ENCODE data around the gene C1orf56.

C1orf56 gene

GRCh38 chr1:151047591-151047924, at the start of gene C1orf56:
TSS of gene C1orf56 (plus strand) at chr1:151047751. CDS start at chr1:151047848, 97 bp downstream.
- DNase-seq (ENCODE audit: low spot score), result peak; percentile 92

DNA sequence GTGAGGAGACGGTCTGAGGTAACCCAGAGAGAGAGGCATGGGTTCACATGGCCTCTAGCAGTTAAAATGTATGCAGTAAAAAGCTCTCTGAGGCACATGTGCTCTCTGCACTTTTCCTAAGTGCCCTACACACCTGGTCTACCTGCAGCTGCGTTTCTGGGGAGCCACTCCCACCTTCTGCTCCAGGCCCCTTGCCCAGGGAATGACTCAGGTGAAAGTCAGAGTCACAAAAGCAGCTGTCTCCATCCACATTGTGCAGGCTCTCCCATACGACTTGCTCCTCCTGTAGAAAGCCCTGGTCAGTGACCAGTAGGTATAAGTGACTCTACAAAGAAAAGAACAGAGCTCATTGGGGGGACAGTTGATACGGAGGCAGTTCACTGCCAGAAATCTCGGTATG, 49.6 kb upstream of the C1orf56 start:
- DNase-seq (ENCODE audit: low spot score), result no peak

GRCh38 chr1:150999051-150999674, 48.4 kb upstream of the C1orf56 start:
- DNase-seq (ENCODE audit: low spot score), result no peak

- DNase-seq (ENCODE audit: low spot score), result no peak
These were observed 47.6 kb upstream of the C1orf56 start for GRCh38 chr1:150999926-151000325.

DNA sequence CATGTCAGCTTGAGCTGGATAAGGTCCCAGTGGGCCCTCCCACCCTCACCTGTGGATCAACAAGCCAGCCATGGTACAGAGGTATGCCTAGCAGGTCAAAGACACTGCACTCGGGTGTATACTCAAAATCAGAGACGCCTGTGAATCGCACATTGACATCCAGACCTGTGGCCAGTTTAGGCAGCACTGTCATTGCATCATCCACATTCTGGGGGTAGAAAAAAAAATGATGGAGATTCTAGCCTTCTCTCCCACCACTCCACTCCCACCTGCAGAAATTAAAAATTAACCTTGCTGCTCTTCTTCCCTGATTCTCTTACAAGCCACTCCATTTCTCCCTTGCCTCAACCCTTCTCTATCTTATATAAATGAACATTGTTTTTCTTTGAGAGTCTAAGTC, 47.1 kb upstream of the C1orf56 start:
- no peak for DNase-seq (ENCODE audit: low spot score)

DNA sequence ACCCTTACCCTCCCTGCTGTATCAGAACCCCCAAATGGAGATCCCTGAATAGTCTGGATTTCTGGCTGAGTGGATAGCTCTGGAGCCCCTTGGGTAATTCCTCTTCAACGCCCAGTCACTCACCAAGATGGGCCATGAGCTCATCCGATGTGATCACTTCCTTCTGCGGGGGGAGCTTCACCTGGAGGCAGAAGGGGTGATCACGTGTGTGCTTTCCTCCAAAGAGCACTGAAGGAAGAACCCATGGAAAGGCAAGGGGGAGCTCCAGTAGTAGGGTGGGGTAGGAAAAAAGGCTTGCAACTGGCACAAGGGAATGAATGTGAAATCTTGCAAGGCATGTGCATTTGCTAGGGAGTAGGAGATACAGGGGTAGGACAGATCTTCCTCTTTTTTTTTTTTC, 45.9 kb upstream of the C1orf56 start:
- no peak for DNase-seq (ENCODE audit: low spot score)

DNA sequence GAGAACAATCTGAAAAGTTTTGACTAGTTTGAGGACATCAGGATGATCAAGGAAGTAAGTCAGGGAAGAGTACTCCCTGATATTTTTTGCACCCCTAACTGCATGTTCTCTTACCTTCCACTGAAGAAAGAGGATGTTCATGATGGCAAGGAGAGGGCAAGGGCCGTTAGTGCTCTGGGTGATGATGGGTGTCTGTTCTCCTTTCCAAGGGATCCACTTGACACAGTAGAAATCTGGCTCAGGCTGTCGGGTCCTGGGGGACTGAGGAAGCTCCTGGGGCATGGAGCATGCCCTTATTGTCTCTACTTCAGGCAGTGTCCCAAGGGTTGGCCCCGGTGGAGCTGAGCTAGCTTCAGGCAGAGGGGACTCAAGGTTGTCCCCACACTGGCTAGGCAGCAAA, 45.5 kb upstream of the C1orf56 start:
- no peak for DNase-seq (ENCODE audit: low spot score)

- DNase-seq (ENCODE audit: low spot score), result no peak
These were observed 44.9 kb upstream of the C1orf56 start for GRCh38 chr1:151002611-151003010.

GRCh38 chr1:151003180-151003579, 44.4 kb upstream of the C1orf56 start:
- no peak for DNase-seq (ENCODE audit: low spot score)

DNA sequence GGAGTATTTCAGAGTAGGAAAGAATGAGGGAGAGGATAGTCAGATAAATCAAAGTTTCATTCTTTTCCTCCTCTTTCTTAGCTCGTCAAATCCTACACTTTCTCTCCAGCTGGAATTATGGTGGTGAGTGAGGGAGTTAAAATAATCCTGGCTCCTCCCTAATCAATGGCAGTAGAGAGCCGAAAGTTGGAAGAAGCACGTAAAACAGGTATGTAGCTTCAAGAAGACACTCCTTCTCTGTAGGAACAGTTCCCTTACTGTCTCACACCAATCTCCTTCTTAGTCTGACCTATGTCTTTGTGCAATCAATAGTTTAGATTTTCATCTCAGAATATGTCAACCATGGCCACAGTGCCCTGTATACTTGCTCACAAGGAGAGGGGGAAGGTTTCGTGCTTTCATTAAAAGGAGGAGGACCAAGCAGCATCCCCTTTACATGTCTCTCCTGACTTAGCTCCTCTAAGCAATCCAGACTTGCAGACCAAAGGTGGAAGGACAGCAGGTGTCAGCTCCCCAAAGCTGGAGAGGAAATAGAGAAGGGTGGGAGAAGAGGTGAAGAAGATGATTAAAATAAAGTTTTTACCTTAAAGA, 41.7 kb upstream of the C1orf56 start:
- no peak for DNase-seq (ENCODE audit: low spot score)

DNA sequence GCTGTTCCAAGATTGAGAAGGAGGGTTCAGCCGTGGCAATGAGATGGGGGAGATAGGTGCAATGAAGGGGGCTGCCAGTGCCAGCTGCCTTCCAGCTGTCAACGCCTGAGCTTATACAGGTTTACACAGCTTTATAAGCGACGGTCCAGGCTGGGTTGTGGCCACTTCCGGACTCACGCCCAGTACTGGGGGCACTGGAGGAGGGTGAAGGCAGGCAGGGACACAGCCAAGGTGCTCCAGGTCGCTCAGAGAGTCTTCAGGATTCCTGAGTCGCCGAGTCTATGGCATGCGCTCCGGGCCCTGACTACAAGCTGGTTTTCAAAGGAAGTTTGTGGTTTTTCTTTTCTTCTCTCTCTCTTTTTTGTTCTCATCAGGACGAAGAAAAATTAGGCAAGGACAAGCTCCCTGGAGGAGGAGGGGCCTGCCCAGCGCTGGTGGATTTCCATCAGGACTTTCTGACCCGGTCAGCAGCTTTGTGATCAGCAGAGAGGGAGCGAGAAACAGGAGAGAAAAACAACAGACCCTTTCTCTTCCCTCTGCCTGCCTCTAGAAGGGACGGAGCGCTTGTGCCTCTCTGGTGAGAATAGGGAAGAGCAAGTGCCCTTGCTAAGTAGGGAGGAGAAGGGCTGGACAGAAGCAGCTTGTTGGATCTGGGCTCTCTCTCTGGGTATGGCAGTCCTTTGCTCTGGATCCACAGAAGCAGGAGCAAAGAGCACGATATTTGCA, 41.1 kb upstream of the C1orf56 start, which contains the start of gene MINDY1:
MINDY1 (minus strand) TSS at position 576 of the 726 bp plus-strand sequence. CDS start 4,285 bp downstream, outside the sequence.
- DNase-seq (ENCODE audit: low spot score), result peak; percentile 82

GRCh38 chr1:151007853-151008243, 39.7 kb upstream of the C1orf56 start:
- no peak for DNase-seq (ENCODE audit: low spot score)

- peak; percentile 100 for DNase-seq (ENCODE audit: low spot score)
These were observed 39.0 kb upstream of the C1orf56 start, which contains the start of gene PRUNE1 for GRCh38 chr1:151008244-151009205. TSS of gene PRUNE1 (plus strand) at chr1:151008449. CDS start at chr1:151008633, 184 bp downstream.

GRCh38 chr1:151009206-151009587, 38.4 kb upstream of the C1orf56 start:
- DNase-seq (ENCODE audit: low spot score), result peak; percentile 15

GRCh38 chr1:151009674-151010345, 37.7 kb upstream of the C1orf56 start:
- DNase-seq (ENCODE audit: low spot score), result no peak

GRCh38 chr1:151010346-151010726, 37.2 kb upstream of the C1orf56 start:
- DNase-seq (ENCODE audit: low spot score), result no peak

- DNase-seq (ENCODE audit: low spot score), result no peak
These were observed 36.2 kb upstream of the C1orf56 start for GRCh38 chr1:151011154-151011850.

- DNase-seq (ENCODE audit: low spot score), result no peak
These were observed 34.7 kb upstream of the C1orf56 start for GRCh38 chr1:151012684-151013471.

- DNase-seq (ENCODE audit: low spot score), result no peak
These were observed 34.0 kb upstream of the C1orf56 start for GRCh38 chr1:151013518-151013917.

DNA sequence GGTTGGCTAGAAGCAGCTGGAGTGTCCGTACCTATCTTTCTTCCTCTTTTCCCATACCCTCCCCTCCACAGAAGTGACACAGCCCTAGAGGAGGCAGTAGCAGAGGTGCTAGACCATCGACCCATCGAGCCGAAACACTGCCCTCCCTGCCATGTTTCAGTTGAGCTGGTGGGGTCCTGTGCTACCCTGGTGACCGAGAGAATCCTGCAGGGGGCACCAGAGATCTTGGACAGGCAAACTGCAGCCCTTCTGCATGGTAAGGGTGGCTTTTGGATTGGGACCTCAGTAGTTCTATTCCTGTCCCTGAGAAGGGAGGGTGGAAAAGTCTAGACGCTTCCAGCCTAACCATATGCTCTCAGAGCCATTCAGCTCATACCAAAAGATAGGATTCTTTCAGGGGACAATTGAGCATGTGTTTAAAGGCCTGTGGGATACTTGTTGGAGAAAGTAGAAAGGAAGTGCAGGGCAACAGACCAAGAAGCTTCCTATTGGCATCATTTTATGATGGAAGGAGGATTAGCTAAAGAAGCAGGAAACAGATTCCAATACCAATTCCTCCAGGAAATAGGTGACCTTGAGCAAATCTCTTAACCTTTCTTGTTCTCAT, 22.9 kb upstream of the C1orf56 start:
- peak; percentile 91 for DNase-seq (ENCODE audit: low spot score)

All from iPS-NIHi11 (cell line).